Liver (tissue), 9 donors: Measurements from ENCODE around the gene DCX. TPM values are rescaled to one million over a fixed set of nuclear protein-coding genes. Genes with fewer than 3 reads are reported as not detected.

Source experiments
- DNase-seq: peaks from one replicate; pipeline ENCODE4 v3.0.0-alpha.2; 2017; ENCODE audit warnings: low spot score
- H3K27ac ChIP-seq, 2 donors: one replicate each; pipeline ENCODE4 v1.7.0; 2013; ENCODE audit warnings: inconsistent platforms in 2 of 2, low read length in 2 of 2, control low read depth in 1 of 2, low read depth in 1 of 2, mild to moderate bottlenecking in 1 of 2
- H3K27me3 ChIP-seq, 4 donors: one replicate each; pipeline versions ENCODE4 v1.6.1 to v1.7.0; 2013; ENCODE audit warnings: low read length in 3 of 4, inconsistent platforms in 1 of 4, mild to moderate bottlenecking in 1 of 4, moderate library complexity in 1 of 4; ENCODE audit not compliant: control insufficient read depth in 4 of 4, insufficient read depth in 4 of 4
- H3K36me3 ChIP-seq, 4 donors: one replicate each; pipeline versions ENCODE4 v1.6.1 to v1.7.0; 2013; ENCODE audit warnings: low read length in 3 of 4, mild to moderate bottlenecking in 3 of 4, low read depth in 1 of 4, moderate library complexity in 1 of 4; ENCODE audit not compliant: control insufficient read depth in 4 of 4, insufficient read depth in 3 of 4
- H3K4me1 ChIP-seq, 4 donors: one replicate each; pipeline versions ENCODE4 v1.6.1 to v1.7.0; 2013; ENCODE audit warnings: low read length in 3 of 4, mild to moderate bottlenecking in 3 of 4, moderate library complexity in 1 of 4; ENCODE audit not compliant: control insufficient read depth in 4 of 4, insufficient read depth in 4 of 4
- H3K4me3 ChIP-seq, 3 donors: one replicate each; pipeline versions ENCODE4 v1.6.1 to v1.7.0; 2013; ENCODE audit warnings: low read length in 3 of 3, control low read depth in 1 of 3, low read depth in 1 of 3, mild to moderate bottlenecking in 1 of 3
- H3K9ac ChIP-seq, 2 donors: one replicate each; pipeline ENCODE4 v1.7.0; 2013; ENCODE audit warnings: low read length in 2 of 2, mild to moderate bottlenecking in 2 of 2, moderate library complexity in 2 of 2, control low read depth in 1 of 2, low read depth in 1 of 2
- H3K9me3 ChIP-seq, 4 donors: one replicate each; pipeline versions ENCODE4 v1.6.1 to v1.7.0; 2013; ENCODE audit warnings: low read length in 3 of 4; ENCODE audit not compliant: control insufficient read depth in 4 of 4
- EGR1 ChIP-seq, 2 donors: IDR thresholded peaks; 2 replicates each; pipeline ENCODE4 v1.6.1; 2016 to 2018; ENCODE audit warnings: antibody characterized with exemption in 2 of 2, low read depth in 2 of 2
- FOXA1 ChIP-seq: IDR thresholded peaks from 2 replicates; pipeline ENCODE4 v1.6.1; 2016; ENCODE audit warnings: antibody characterized with exemption
- FOXA2 ChIP-seq: IDR thresholded peaks from 2 replicates; pipeline ENCODE4 v1.6.1; 2016; ENCODE audit warnings: antibody characterized with exemption
- GABPA ChIP-seq, 2 donors: IDR thresholded peaks in 1 of 2; conservative IDR thresholded peaks in 1 of 2; 2 replicates each; pipeline ENCODE4 v1.6.1; 2016; ENCODE audit warnings: antibody characterized with exemption in 2 of 2, mild to moderate bottlenecking in 1 of 2, moderate library complexity in 1 of 2
- JUND ChIP-seq, 2 donors: IDR thresholded peaks; 2 replicates each; pipeline ENCODE4 v1.6.1; 2016; ENCODE audit warnings: antibody characterized with exemption in 2 of 2
- RAD21 ChIP-seq, 2 donors: IDR thresholded peaks; 2 replicates each; pipeline ENCODE4 v1.6.1; 2016; ENCODE audit warnings: antibody characterized with exemption in 2 of 2, mild to moderate bottlenecking in 2 of 2
- RXRA ChIP-seq, 2 donors: IDR thresholded peaks; 2 replicates each; pipeline ENCODE4 v1.6.1; 2017 to 2018; ENCODE audit warnings: antibody characterized with exemption in 2 of 2, mild to moderate bottlenecking in 1 of 2
- SP1 ChIP-seq: IDR thresholded peaks from 2 replicates; pipeline ENCODE4 v1.6.1; 2018; ENCODE audit warnings: antibody characterized with exemption, mild to moderate bottlenecking
- YY1 ChIP-seq: IDR thresholded peaks from 2 replicates; pipeline ENCODE4 v1.6.1; 2016; ENCODE audit warnings: antibody characterized with exemption, mild to moderate bottlenecking
- WGBS: extraction: QIAGEN DNeasy Blood & Tissue Kit; methylation state at CpG from one replicate; pipeline ENCODE4 v1.1.7; 2013; 5-methylcytosine and 5-hydroxymethylcytosine counted together
- polyA plus RNA-seq, 2 donors: library from polyadenylated mRNA; stranded (reverse) in 1 of 2; unstranded in 1 of 2; fragments of 200-250 nt in 1 of 2; fragments of >200 nt in 1 of 2; fragmentation: Nextera tagmentation in 1 of 2; extraction: Ambion mirVana in 1 of 2; gene quantifications; one replicate each; pipeline versions ENCODE4 v1.2.1 to v1.2.3, GENCODE V29; 2013 to 2015
- total RNA-seq, 2 donors: library from RNA; depleted of rRNA; stranded (reverse); fragments of >200 nt; gene quantifications; one replicate each; pipeline ENCODE4 v1.2.3, GENCODE V29; 2014
- TF ChIP-seq, protein P1 (sequence below): IDR thresholded peaks from 2 replicates; pipeline ENCODE4 v1.6.1; 2016; ENCODE audit warnings: antibody characterized with exemption
- TF ChIP-seq, protein P2 (sequence below): IDR thresholded peaks from 2 replicates; pipeline ENCODE4 v1.6.1; 2016; ENCODE audit warnings: antibody characterized with exemption
- TF ChIP-seq, protein P3 (sequence below): IDR thresholded peaks from 2 replicates; pipeline ENCODE4 v1.6.1; 2016; ENCODE audit warnings: antibody characterized with exemption, mild to moderate bottlenecking
- TF ChIP-seq, protein P4 (sequence below): IDR thresholded peaks from 2 replicates; pipeline ENCODE4 v1.6.1; 2016; ENCODE audit warnings: antibody characterized with exemption
- TF ChIP-seq, protein P5 (sequence below): fragments of 150-350 bp; IDR thresholded peaks from 2 replicates; pipeline ENCODE4 v1.5.1; 2017; ENCODE audit warnings: improper control_type of control experiment, low read depth, low read length; ENCODE audit not compliant: missing input control
- donor health status: healthy.
- donor health status: healthy.
- donor health status: healthy.
- donor health status: healthy.
- donor health status: healthy.

Gene DCX
- total and polyA plus RNA-seq, 4 donors = 0.01 TPM; not detected in 3

DNA sequence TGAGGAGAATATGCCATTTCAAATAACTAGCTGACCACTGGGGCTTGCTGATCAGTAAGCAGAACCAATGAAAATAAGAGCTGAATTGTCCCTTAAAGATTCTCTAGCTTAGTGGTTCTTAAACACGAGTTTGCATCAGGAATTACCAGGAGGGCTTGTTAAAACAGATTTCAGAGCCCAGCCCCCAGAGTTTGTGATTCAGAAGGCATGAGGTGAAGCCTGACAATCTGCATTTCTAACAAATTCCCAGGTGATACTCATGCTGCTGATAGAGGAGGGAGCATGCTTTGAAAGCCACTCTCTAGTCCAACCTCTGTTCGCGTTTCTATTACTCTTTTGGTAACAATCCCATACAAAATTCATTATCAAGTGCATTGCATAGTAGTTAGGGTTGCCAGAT is 35.5 kb downstream of the DCX start:
- H3K27me3 ChIP-seq = no peaks in the 10 kb centered on the region
- no peaks in the 10 kb centered on the region for H3K9me3 ChIP-seq
- no peak overlapping the region for H3K4me3 ChIP-seq
- TF ChIP-seq, protein P1, sequence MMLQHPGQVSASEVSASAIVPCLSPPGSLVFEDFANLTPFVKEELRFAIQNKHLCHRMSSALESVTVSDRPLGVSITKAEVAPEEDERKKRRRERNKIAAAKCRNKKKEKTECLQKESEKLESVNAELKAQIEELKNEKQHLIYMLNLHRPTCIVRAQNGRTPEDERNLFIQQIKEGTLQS = no peak
- TF ChIP-seq JUND (IDR thresholded peaks at IDR 0.05) (no peak), FOXA1 (no peak), SP1 (no peak), FOXA2 (no peak), GABPA (IDR thresholded peaks at IDR 0.05 in 1 of 2, conservative IDR thresholded peaks at IDR 0.05 in 1 of 2) (no peak), RXRA (IDR thresholded peaks at IDR 0.05) (no peak), RAD21 (IDR thresholded peaks at IDR 0.05) (no peak), YY1 (no peak)
- TF ChIP-seq, protein P2, sequence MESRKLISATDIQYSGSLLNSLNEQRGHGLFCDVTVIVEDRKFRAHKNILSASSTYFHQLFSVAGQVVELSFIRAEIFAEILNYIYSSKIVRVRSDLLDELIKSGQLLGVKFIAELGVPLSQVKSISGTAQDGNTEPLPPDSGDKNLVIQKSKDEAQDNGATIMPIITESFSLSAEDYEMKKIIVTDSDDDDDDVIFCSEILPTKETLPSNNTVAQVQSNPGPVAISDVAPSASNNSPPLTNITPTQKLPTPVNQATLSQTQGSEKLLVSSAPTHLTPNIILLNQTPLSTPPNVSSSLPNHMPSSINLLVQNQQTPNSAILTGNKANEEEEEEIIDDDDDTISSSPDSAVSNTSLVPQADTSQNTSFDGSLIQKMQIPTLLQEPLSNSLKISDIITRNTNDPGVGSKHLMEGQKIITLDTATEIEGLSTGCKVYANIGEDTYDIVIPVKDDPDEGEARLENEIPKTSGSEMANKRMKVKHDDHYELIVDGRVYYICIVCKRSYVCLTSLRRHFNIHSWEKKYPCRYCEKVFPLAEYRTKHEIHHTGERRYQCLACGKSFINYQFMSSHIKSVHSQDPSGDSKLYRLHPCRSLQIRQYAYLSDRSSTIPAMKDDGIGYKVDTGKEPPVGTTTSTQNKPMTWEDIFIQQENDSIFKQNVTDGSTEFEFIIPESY = no peak
- no peaks in the 10 kb centered on the region for H3K4me1 ChIP-seq
- H3K36me3 ChIP-seq = no peaks in the 10 kb centered on the region
- no peak overlapping the region for H3K27ac ChIP-seq
- WGBS = 24% methylated on average over 3 of the region's 3 CpGs
- no peak overlapping the region for H3K9ac ChIP-seq
- DNase-seq = no peak

DNA sequence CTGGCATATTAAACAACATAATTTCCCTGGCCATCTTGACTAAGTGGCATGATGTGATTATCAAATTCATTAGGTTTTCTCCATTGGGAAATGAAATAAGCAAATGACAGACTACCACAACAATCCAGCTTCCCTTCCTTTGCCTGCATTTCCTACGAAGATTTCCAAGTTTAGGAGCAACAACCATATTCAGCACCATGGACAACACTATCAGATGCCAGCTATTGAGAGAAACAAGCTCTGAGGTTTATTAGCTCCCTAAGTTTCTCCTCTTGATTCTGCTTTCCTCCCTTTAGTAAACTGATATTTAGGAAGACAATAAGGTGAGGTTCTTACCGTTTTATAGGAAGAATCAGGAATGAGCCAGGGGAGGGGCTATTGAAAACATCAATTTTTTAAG is 36.2 kb downstream of the DCX start:
- Histone ChIP-seq H3K27me3 (no peaks in the 10 kb centered on the region), H3K27ac (no peak overlapping the region), H3K4me3 (no peak overlapping the region), H3K9me3 (no peaks in the 10 kb centered on the region), H3K4me1 (no peaks in the 10 kb centered on the region), H3K9ac (no peak overlapping the region), H3K36me3 (no peaks in the 10 kb centered on the region)
- no peak for DNase-seq
- 21% methylated on average over 2 of the region's 2 CpGs for WGBS
- TF ChIP-seq, protein P3, sequence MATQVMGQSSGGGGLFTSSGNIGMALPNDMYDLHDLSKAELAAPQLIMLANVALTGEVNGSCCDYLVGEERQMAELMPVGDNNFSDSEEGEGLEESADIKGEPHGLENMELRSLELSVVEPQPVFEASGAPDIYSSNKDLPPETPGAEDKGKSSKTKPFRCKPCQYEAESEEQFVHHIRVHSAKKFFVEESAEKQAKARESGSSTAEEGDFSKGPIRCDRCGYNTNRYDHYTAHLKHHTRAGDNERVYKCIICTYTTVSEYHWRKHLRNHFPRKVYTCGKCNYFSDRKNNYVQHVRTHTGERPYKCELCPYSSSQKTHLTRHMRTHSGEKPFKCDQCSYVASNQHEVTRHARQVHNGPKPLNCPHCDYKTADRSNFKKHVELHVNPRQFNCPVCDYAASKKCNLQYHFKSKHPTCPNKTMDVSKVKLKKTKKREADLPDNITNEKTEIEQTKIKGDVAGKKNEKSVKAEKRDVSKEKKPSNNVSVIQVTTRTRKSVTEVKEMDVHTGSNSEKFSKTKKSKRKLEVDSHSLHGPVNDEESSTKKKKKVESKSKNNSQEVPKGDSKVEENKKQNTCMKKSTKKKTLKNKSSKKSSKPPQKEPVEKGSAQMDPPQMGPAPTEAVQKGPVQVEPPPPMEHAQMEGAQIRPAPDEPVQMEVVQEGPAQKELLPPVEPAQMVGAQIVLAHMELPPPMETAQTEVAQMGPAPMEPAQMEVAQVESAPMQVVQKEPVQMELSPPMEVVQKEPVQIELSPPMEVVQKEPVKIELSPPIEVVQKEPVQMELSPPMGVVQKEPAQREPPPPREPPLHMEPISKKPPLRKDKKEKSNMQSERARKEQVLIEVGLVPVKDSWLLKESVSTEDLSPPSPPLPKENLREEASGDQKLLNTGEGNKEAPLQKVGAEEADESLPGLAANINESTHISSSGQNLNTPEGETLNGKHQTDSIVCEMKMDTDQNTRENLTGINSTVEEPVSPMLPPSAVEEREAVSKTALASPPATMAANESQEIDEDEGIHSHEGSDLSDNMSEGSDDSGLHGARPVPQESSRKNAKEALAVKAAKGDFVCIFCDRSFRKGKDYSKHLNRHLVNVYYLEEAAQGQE = peak; percentile 97
- TF ChIP-seq, protein P4, sequence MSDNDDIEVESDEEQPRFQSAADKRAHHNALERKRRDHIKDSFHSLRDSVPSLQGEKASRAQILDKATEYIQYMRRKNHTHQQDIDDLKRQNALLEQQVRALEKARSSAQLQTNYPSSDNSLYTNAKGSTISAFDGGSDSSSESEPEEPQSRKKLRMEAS = no peak

DNA sequence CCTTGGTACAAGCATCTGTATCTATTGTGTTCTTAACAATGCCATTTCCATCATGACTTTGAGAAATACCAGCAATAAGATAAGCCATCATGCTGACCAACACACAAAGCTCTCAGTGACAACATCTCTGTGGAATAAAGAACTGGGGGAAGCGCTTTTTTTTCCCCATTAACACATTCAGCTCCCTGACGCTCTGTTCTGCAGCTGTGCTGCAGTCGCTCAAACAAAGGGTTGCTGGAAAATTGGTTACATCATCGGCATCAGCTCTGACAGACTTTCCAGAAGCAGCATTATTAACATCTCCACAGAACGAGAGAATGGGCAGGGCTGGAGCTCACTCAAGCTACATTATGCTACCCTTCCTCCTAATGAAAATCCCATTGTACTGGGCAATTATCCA is 39.9 kb downstream of the DCX start:
- Histone ChIP-seq H3K36me3 (no peaks in the 10 kb centered on the region), H3K9me3 (no peaks in the 10 kb centered on the region), H3K4me3 (no peak overlapping the region), H3K27ac (no peak overlapping the region), H3K27me3 (no peaks in the 10 kb centered on the region), H3K9ac (no peak overlapping the region), H3K4me1 (no peaks in the 10 kb centered on the region)
- WGBS = 61% methylated on average over 5 of the region's 5 CpGs
- DNase-seq = no peak
- TF ChIP-seq, protein P1 = no peak
- TF ChIP-seq, protein P5, sequence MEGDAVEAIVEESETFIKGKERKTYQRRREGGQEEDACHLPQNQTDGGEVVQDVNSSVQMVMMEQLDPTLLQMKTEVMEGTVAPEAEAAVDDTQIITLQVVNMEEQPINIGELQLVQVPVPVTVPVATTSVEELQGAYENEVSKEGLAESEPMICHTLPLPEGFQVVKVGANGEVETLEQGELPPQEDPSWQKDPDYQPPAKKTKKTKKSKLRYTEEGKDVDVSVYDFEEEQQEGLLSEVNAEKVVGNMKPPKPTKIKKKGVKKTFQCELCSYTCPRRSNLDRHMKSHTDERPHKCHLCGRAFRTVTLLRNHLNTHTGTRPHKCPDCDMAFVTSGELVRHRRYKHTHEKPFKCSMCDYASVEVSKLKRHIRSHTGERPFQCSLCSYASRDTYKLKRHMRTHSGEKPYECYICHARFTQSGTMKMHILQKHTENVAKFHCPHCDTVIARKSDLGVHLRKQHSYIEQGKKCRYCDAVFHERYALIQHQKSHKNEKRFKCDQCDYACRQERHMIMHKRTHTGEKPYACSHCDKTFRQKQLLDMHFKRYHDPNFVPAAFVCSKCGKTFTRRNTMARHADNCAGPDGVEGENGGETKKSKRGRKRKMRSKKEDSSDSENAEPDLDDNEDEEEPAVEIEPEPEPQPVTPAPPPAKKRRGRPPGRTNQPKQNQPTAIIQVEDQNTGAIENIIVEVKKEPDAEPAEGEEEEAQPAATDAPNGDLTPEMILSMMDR = no peak
- TF ChIP-seq FOXA1 = no peak
- no peak for TF ChIP-seq YY1
- TF ChIP-seq EGR1 (IDR thresholded peaks at IDR 0.05; ENCODE audit: low read depth in 2 of 2) = no peak
- TF ChIP-seq, protein P2 = no peak
